ENCODE measurements around the gene DDT. TPM values are rescaled to one million over a fixed set of nuclear protein-coding genes. Genes with fewer than 3 reads are reported as not detected.
A peak's percentile ranks its signal among the peaks of the same experiment; 100 is the strongest.
"Not testable (repeated sequence)": the region's sequence is repeated elsewhere in the genome, so short reads cannot be mapped to it uniquely, and the experiment has no call there.

Gene DDT
- total RNA-seq, 1 experiment from 2014 or later = 101 TPM

DNA sequence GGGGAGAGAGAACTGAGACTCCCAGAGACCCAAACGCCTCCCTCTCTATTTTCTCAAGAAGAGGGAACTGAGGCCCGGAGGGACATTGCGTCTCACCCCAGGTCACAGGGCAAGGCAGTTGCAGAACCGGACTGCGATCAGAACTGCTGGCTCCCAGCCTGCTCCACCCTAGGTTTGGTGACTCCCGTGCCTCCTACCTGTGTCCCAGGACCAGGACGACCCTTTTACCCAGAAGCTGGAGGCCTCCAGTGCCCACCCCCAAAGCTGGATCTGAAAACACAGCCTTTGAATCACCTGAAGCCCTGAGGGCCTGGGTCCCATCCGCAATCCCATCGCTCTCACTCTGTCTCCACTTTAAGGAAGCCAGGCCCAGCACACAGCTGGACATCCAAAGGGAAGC lies 29.6 kb upstream of the DDT start:
- H3K4me1 Mint-ChIP-seq (ENCODE audit: low read depth, unreplicated experiment) = peaks cover 6% of the 10 kb centered on the region
- CTCF ChIA-PET = no interaction called here
- no TSS peak for BruUV-seq (replicated peaks)
- H3K27me3 Mint-ChIP-seq (ENCODE audit: unreplicated experiment) = no peaks in the 10 kb centered on the region
- no peak for DNase-seq
- H3K27ac Mint-ChIP-seq (ENCODE audit: unreplicated experiment) = no peak overlapping the region
- H3K4me3 Mint-ChIP-seq (ENCODE audit: low read depth, unreplicated experiment) = no peak overlapping the region
- TF ChIP-seq, protein P1, sequence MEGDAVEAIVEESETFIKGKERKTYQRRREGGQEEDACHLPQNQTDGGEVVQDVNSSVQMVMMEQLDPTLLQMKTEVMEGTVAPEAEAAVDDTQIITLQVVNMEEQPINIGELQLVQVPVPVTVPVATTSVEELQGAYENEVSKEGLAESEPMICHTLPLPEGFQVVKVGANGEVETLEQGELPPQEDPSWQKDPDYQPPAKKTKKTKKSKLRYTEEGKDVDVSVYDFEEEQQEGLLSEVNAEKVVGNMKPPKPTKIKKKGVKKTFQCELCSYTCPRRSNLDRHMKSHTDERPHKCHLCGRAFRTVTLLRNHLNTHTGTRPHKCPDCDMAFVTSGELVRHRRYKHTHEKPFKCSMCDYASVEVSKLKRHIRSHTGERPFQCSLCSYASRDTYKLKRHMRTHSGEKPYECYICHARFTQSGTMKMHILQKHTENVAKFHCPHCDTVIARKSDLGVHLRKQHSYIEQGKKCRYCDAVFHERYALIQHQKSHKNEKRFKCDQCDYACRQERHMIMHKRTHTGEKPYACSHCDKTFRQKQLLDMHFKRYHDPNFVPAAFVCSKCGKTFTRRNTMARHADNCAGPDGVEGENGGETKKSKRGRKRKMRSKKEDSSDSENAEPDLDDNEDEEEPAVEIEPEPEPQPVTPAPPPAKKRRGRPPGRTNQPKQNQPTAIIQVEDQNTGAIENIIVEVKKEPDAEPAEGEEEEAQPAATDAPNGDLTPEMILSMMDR (IDR thresholded peaks at IDR 0.05; ENCODE audit: unreplicated experiment) = no peak
- intact Hi-C loops (cut with micrococcal nuclease; ENCODE audit: unreplicated experiment) = no loop called here
- no peaks in the 10 kb centered on the region for H3K9me3 Mint-ChIP-seq (ENCODE audit: low read depth, unreplicated experiment)
- H3K36me3 Mint-ChIP-seq (ENCODE audit: insufficient read depth, unreplicated experiment) = no peaks in the 10 kb centered on the region

DNA sequence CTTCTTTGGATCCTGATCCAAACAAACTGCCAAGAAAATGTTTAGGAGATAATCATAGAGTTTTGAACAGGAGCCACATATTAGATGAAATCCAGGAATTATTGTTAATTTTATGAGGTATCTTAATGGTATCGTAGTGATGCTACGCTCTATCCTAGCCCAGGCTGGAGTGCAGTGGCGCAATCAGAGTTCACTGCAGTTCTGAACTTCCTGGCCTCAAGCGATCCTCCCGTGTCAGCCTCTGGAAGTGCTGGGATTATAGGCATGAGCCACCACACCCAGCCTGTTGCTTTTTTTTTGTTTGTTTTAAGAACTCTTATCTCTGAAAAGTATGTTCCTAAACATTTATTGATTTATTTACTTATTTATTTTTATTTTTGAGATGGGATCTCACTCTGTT lies 28.6 kb upstream of the DDT start:
- no peak for DNase-seq
- TF ChIP-seq, protein P1 (IDR thresholded peaks at IDR 0.05; ENCODE audit: unreplicated experiment) = no peak
- H3K9me3 Mint-ChIP-seq (ENCODE audit: low read depth, unreplicated experiment) = no peaks in the 10 kb centered on the region
- H3K27me3 Mint-ChIP-seq (ENCODE audit: unreplicated experiment) = no peaks in the 10 kb centered on the region
- CTCF ChIA-PET = no interaction called here
- no peaks in the 10 kb centered on the region for H3K36me3 Mint-ChIP-seq (ENCODE audit: insufficient read depth, unreplicated experiment)
- intact Hi-C loops (cut with micrococcal nuclease; ENCODE audit: unreplicated experiment) = no loop called here
- no peak overlapping the region for H3K27ac Mint-ChIP-seq (ENCODE audit: unreplicated experiment)
- no peak overlapping the region for H3K4me3 Mint-ChIP-seq (ENCODE audit: low read depth, unreplicated experiment)
- peaks cover 6% of the 10 kb centered on the region for H3K4me1 Mint-ChIP-seq (ENCODE audit: low read depth, unreplicated experiment)
- no TSS peak for BruUV-seq (replicated peaks)

DNA sequence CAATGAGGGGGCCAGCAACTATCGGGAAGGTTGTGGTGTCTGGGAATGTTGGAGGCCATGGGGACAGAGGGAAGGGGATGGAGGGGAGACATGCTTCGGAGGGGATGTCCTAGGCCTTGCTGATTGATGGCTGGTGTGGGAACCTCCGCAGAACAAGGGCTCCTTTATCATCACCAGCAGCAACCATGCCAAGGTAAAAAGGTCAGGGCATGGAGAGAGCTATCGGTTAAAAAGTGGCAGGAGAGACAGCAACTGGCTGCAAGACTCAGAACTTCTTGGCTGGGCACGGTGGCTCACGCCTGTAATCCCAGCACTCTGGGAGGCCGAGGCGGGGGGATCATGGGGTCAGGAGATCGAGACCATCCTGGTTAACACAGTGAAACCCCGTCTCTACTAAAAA lies 28.0 kb upstream of the DDT start:
- Mint-ChIP-seq H3K27me3 (ENCODE audit: unreplicated experiment) (no peaks in the 10 kb centered on the region), H3K4me3 (ENCODE audit: low read depth, unreplicated experiment) (no peak overlapping the region), H3K9me3 (ENCODE audit: low read depth, unreplicated experiment) (no peaks in the 10 kb centered on the region), H3K4me1 (ENCODE audit: low read depth, unreplicated experiment) (peaks cover 6% of the 10 kb centered on the region), H3K36me3 (ENCODE audit: insufficient read depth, unreplicated experiment) (no peaks in the 10 kb centered on the region), H3K27ac (ENCODE audit: unreplicated experiment) (no peak overlapping the region)
- DNase-seq = peak; percentile 21
- BruUV-seq (replicated peaks) = no TSS peak
- TF ChIP-seq, protein P1 (IDR thresholded peaks at IDR 0.05; ENCODE audit: unreplicated experiment) = no peak
- CTCF ChIA-PET = no interaction called here
- intact Hi-C loops (cut with micrococcal nuclease; ENCODE audit: unreplicated experiment) = no loop called here

DNA sequence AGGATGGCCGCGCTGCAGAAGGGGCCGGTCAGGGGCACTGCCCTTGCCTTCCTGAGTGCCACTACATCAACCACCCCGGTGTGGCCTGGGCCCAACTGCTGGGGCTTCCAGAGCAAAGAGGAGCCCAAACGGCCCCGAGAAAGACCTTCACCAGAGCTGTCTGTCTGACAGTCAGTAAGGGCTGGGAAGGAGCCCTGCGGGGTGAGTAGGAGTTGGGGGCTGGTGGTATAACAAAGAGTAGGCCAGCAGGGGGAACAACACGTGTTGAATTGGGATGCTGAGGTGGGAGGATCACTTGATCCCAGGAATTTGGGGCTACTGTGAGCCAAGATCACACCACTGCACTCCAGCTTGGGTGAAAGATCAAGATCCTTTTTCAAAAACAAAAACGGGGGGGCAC lies 27.1 kb upstream of the DDT start:
- no peaks in the 10 kb centered on the region for H3K9me3 Mint-ChIP-seq (ENCODE audit: low read depth, unreplicated experiment)
- intact Hi-C loops (cut with micrococcal nuclease; ENCODE audit: unreplicated experiment) = no loop called here
- CTCF ChIA-PET = no interaction called here
- no peak overlapping the region for H3K27ac Mint-ChIP-seq (ENCODE audit: unreplicated experiment)
- no TSS peak for BruUV-seq (replicated peaks)
- no peaks in the 10 kb centered on the region for H3K36me3 Mint-ChIP-seq (ENCODE audit: insufficient read depth, unreplicated experiment)
- peaks cover 6% of the 10 kb centered on the region for H3K4me1 Mint-ChIP-seq (ENCODE audit: low read depth, unreplicated experiment)
- no peaks in the 10 kb centered on the region for H3K27me3 Mint-ChIP-seq (ENCODE audit: unreplicated experiment)
- H3K4me3 Mint-ChIP-seq (ENCODE audit: low read depth, unreplicated experiment) = no peak overlapping the region
- no peak for DNase-seq
- TF ChIP-seq, protein P1 (IDR thresholded peaks at IDR 0.05; ENCODE audit: unreplicated experiment) = no peak

DNA sequence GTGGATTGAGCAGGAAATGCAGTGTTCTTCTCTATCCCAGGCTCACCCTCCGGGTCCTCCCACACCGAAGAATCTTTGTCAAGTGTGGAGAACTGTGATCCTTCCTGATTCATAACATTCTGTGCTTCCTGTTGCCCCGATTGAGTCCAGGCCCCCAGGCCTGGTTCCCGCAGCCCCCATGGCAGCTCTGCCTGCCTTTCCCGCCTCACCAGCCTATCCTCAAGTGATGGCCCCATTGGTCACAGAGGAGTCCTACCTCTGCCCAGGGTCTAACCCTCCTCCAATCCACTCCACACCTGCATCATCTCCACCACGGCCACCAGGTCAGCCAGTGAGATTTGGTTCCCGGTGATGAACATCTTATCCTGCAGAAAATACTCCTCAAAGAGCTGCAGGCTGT lies 25.5 kb upstream of the DDT start:
- H3K4me1 Mint-ChIP-seq (ENCODE audit: low read depth, unreplicated experiment); intact Hi-C loops (cut with micrococcal nuclease; ENCODE audit: unreplicated experiment); H3K36me3 Mint-ChIP-seq (ENCODE audit: insufficient read depth, unreplicated experiment); H3K4me3 Mint-ChIP-seq (ENCODE audit: low read depth, unreplicated experiment); H3K9me3 Mint-ChIP-seq (ENCODE audit: low read depth, unreplicated experiment); DNase-seq; CTCF ChIA-PET; BruUV-seq (replicated peaks); H3K27ac Mint-ChIP-seq (ENCODE audit: unreplicated experiment); H3K27me3 Mint-ChIP-seq (ENCODE audit: unreplicated experiment): not testable (repeated sequence)
